NT2/D1 (cell line): ENCODE data around the gene P2RY11.

Experiments
- SUZ12 ChIP-seq: IDR thresholded peaks from 2 replicates; pipeline ENCODE4 v1.6.1; 2011; ENCODE audit not compliant: insufficient read length, insufficient read depth; ENCODE audit errors: extremely low read depth
- YY1 ChIP-seq: IDR thresholded peaks from 2 replicates; pipeline ENCODE4 v1.6.1; 2011; ENCODE audit not compliant: insufficient read length, insufficient read depth
- ZNF274 ChIP-seq: IDR thresholded peaks from 2 replicates; pipeline ENCODE4 v1.6.1; 2011; ENCODE audit warnings: mild to moderate bottlenecking, low read depth, low read length

- TF ChIP-seq YY1 = no peak
- no peak for TF ChIP-seq ZNF274
- TF ChIP-seq SUZ12 = no peak
Observed at GRCh38 chr19:10086591-10087192, 24.8 kb upstream of the P2RY11 start.
